ENCODE data around the gene IFI6.
"Not testable (repeated sequence)": the region's sequence is repeated elsewhere in the genome, so short reads cannot be mapped to it uniquely, and the experiment has no call there.

Gene IFI6

DNA sequence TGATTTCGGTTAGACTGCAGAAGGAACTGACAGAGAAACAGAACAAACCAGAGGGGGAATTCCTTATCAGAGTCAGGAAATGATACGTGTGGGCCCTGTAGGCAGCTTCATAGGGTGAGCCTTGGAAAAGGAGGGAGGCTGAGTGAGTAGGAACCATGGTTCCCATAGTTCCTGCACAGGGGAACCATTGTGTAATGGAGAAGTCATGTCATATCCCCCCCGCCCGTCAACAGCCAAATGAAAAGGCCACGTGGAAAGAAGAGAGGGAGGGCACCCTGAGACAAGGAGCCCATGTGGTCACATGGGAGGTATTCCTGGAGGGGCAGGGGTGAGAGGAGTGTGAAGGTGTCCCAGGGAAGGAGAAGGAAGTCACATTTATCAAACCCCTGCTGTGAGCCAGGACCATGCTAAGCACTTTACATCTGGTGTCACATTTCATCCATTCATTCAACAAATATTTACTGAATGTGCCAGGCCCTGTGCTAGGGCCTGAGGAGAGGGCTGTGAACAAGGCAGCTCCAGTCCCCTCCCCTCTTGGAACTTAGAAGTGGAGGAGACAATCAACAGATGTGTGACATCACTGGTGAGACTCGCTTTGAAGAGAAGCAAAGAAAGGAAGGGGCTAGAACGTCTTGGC lies 21.3 kb downstream of the IFI6 start:
- no peak for DNase-seq (ENCODE audit: low read depth)

DNA sequence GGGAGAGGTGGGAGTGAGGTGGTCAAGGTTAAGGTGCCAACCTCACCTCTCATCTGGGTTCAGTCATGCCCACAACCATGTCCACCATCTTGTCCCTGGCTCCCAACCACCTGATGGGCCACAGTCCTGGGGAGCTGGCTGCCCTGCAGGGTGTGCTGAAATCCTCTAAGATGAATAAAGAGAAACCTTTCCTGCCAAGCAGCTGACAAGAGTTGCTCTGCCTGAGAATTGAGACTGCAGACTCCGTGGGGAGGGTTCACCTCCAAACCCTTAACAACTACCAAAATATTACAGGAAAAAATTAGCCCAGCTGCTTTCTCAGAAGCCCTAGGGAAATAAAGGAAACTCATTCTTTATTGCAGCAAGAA lies 21.8 kb downstream of the IFI6 start:
- DNase-seq (ENCODE audit: low read depth), result no peak

- no peak for DNase-seq (ENCODE audit: low read depth)
These were observed 22.7 kb downstream of the IFI6 start for GRCh38 chr1:27649306-27649635.

- no peak for DNase-seq (ENCODE audit: low read depth)
These were observed 23.2 kb downstream of the IFI6 start for GRCh38 chr1:27648602-27649305.

GRCh38 chr1:27647328-27647727 lies 24.7 kb downstream of the IFI6 start:
- DNase-seq (ENCODE audit: low read depth), result no peak

DNA sequence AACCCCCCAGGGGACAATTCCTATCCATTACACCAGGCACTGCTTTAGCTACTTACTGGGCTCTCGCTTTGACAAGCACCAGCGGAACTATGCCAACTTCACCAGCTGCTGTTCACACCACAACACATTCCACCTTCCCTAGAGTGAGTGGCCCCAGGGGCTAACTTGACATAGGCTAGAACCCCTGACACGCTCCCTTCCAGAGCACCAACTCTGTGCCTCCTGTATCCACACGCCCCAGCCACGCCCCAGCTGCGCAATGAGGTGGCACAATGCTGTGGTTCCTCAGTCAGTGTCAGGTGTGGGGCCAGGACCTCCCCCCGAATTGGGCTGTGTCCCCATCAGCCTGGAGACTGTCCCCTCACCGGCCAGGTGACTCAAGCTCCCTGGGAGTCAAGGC lies 25.3 kb downstream of the IFI6 start:
- no peak for DNase-seq (ENCODE audit: low read depth)

- no peak for DNase-seq (ENCODE audit: low read depth)
These were observed 26.9 kb downstream of the IFI6 start for GRCh38 chr1:27645071-27645415.

DNA sequence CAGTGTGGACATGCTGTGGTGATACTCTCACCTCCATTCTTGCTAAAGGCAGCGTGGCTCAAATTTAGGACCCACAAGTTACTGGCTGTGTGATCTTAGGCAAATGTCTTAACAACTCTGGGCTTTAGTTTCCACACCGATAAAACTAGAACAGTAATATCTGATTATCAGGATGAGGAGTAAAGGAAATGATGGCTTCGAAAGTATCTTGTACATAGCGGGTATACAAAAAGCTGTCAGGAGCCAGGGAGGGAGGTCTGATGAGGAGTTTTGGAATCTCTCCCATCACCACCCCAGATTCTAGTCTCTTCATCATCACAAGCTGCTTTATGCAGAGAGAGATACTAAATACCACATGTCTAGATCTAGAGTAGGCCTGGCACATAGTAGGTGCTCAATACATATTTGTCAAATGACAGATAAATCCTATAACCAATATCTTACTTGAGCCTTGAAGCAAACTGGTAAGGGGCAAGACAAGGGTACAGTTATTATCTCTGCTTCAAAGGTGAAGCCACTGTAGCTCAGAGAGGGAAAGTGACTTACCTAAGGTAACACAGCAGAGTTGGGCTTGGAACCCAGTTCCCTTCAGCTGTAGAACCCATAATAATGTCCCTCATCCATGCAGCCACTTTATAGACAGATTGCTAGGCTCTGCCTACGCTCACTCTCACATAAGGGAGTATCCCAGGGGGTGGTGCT lies 27.5 kb downstream of the IFI6 start:
- no peak for DNase-seq (ENCODE audit: low read depth)

- peak; percentile 63 for DNase-seq (ENCODE audit: low read depth)
These were observed 28.2 kb downstream of the IFI6 start for GRCh38 chr1:27643600-27644368.

- DNase-seq (ENCODE audit: low read depth), result not testable (repeated sequence)
These were observed 31.5 kb downstream of the IFI6 start for GRCh38 chr1:27640514-27640913.

GRCh38 chr1:27638805-27639204 lies 33.2 kb downstream of the IFI6 start:
- no peak for DNase-seq (ENCODE audit: low read depth)

- no peak for DNase-seq (ENCODE audit: low read depth)
These were observed 33.8 kb downstream of the IFI6 start for GRCh38 chr1:27638047-27638734.

GRCh38 chr1:27635396-27636142 lies 36.4 kb downstream of the IFI6 start:
- DNase-seq (ENCODE audit: low read depth), result no peak

- no peak for DNase-seq (ENCODE audit: low read depth)
These were observed 37.0 kb downstream of the IFI6 start, which contains the start of gene FGR for GRCh38 chr1:27634985-27635367. Gene FGR (minus strand): TSS chr1:27635185. CDS start chr1:27623916, 11,269 bp downstream.

DNA sequence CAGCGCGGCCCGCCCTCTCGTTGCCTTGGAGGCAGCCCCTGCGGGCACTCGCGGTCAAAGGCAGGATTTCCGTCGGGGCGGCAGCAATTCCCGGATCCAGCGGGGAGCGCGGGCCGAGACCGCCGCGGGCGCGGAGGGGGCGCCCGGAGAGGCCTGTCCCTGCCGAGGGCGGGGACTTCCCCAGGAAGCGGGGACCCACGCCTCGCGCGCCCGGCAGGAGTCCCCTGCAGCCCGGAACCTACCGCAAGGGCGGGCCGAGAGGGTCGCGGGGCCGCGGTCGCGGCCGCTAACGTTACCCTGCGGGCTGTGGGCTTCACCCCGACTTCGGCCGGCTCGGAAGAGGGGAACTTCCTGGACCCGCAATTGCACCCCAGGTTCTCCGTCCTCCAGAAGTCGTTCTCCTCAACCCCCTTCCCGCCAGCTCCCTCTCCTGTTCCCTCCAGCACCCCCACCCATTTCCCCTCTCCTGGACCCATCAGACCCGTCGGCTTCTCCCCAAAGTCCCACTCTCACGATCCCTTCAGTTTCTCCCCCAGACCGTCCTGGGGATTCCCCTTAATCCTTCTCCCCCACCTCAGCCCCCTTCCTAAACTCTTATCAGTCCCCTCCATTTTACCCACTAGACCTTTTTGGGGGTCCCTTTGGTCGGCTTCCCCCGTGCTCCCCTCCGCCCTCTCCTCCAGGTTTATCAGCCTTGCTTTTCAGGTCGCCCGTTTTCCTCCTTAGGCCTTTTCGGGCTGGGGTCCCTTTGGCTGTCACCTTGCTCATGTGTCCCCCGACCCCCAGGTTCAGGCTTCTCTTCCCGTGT lies 37.6 kb downstream of the IFI6 start:
- DNase-seq (ENCODE audit: low read depth), result no peak

- no peak for DNase-seq (ENCODE audit: low read depth)
These were observed 38.3 kb downstream of the IFI6 start for GRCh38 chr1:27633640-27634176.

DNA sequence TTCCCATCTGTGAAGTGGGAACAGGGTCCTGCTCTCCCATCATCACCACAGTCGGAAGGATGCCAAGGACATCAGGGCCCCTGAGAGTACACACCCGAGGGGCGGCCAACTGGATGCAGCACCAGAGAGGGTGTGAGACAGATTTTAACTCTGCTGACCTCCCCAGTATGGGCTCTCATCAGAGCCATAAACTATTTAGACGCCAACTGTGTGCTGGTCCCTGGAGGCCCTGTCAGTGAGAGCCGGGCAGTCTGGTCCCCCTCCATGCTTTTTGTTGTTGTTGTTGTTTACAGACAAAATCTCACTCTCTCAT lies 38.7 kb downstream of the IFI6 start:
- DNase-seq (ENCODE audit: low read depth), result no peak

DNA sequence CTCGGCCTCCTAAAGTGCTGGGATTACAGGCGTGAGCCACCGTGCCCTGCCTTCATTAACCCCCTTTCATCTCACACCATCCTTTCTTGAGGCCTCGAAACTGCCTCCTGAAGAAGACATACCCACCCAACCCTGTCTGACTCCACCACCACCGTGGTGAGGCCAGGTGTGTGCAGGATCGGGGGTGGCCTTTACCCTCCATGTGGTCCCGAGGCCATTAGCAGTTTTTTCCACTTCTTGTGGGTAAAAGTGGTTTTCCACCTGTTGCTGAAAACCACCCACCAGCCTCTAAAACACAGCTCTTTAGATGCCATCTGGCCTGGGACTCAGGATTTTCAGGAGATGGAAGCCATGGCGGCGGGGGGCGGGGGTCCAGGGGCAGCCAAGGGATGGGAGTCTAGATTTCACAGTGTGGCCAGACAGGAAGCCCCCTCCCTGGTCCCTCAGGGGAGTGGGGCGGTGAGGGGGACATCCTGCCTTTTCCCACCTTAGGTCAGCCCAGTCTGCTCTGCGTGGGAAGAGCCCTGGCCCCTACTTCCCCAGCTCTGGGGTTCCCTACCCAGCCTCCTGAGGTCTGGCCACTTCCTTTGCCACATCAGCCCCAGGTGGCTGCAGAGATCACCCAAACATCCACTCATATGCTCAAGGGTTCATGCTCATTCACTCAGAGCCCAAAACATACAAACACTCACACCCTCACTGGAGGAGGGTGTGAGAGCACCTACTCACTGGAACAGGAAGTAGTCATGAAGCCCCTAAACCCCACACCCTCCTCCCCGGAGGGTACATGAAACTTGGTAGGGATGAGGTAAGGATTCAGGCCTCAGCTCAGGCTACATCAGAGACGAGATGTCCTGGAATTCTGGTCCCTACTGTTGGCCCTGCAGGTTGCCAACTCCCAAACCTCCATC lies 39.4 kb downstream of the IFI6 start:
- peak; percentile 46 for DNase-seq (ENCODE audit: low read depth)

DNA sequence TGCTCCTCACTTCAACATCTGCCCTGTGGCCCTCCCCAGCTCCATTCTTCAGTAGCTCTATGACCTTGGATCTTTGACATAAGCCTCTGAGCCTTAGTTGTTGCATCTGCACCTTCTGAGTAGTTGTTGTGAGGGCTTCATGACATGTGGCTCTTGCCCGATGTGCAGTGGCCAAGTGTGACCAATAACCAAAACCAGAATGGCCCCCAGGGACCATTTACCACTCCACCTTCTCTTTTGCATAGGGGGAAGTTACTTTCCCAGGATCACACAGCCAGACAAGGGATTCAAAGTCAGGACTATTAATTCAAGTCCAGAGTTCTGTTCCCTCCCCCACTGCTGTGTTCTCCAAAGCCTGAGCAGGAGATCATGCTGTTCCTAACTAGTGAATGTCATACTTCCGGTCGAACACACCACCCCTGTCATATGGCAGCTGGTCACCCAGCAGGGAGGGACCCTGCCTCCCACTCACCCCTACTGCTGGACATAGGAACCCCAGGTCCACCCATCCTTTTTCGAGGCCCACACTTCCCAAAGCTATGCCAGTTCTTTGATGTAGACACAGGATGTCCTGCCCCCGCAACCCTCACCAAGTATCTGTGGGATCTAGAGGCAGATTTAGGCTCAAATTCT lies 41.0 kb downstream of the IFI6 start:
- DNase-seq (ENCODE audit: low read depth), result no peak

Data from activated T-cell treated with anti-CD3 and anti-CD28 coated beads for 24 hours (primary cell).